ENCODE data around the gene B4GALT3.

Gene B4GALT3

DNA sequence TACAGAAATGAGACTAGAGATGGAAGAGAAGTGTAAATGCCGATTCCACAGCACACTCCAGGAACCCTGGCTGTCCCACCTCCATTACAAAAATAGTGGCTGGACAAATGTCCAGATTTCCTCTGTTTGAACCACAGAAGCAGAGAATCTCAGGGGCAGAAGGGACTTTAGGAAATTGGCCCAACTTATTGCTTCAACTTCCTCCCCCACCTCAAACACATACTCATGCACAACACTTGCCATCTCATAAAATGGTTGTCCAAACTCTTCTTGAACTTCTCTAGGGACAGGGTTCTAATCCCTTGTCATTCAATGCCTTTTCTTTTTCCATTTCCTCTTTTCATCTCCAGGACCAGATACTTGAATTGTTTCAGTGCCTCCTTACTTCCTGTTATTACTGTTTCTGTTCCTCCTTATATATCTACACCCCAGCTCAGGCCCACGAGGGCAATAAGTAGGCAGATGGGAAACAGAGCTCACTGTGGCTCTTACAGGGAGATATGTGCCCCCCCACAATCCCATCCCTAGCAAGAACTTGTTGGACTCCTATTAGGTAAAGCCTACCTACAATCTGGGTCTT is 8.5 kb upstream of the B4GALT3 start:
- peak; percentile 25 for DNase-seq

DNA sequence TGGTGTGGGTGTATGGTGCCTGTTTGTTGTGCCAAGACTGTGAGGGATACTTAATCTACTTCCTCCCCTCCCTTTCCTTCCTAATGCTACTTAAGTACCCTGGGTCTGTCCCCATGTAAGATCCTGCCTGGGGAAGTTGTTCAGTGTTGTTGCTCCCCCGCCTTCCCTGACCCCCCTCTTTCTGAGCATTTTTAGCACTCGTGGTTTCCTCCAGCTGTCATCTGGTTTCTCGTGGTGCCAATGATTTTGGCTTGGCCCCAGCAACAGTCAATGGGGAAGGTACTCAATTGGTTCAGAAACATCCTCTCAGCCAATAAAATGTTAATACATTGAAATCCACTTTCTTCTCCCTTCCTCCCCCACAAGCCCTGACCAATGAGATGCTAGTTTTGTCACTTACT is 8.0 kb upstream of the B4GALT3 start:
- peak; percentile 95 for DNase-seq

DNA sequence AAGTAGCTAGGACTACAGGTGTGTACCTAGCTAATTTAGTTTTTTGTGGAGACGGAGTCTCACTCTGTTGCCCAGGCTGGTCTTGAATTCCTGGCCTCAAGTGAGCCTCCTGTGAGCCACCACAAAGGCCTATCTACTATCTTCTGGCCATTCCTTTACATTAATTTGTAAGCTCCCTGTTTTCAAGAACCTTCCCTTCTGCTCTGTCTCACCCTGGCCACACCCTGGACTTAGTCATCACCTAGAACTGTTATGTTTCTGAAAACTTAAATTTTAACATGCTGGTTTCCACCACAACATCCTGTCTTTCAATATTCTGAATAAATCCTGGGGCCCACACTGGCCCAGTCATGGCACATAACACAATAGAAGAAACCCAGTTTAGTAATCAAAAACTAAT is 4.9 kb upstream of the B4GALT3 start:
- DNase-seq = peak; percentile 95

DNA sequence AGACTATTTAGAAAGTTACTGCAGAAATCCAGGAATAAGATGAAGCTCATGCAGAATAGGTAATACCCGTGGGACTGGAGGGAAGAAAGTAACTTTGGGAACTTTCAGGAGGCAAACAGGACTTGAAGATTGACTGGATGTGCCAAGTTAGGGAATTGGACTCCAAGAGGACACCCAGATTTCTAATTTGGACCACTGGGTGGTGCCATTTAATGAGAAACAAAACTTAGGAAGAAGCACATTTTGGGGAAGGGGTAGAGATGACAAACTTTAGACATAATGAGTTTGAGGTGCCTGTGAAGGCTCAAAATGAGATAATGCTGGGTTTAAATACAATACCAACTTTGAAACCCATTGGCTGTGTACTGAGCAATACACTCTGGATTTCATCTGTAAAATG is 3.3 kb upstream of the B4GALT3 start:
- peak; percentile 46 for DNase-seq

DNA sequence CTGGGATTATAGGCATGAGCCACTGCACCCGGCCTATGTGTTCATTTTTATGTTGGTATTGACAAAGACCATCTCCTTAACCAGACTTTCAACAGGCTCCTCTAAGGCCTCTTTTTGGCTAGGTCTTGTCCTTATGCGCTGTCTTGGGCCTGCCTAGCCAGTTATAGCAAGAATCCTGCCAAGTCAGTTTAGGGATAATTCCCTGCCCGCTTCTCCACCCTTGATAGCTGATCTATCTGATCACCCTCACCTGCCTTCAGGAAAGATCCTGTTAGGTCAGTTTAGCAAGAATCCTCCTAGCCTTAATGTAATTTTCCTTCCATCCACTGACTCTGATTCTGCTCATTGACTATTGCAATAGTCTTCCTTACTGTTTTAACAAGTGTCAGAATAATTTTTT is 2.4 kb upstream of the B4GALT3 start:
- no peak for DNase-seq

DNA sequence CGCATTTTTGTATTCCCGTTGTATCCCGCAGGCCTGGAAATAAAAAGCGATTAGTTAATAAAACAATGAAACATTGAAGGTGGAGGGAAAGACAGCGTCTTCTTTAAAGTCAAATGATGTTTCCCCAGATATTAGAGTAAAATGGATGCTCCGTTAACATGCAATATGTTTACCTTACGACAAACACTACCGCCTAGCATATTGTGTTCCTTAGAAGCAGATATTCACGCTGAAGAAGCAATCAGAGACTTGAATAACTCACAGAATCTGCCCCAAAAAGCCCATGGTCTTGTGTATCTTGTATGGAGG is 583 bp upstream of the B4GALT3 start:
- no peak for DNase-seq

DNA sequence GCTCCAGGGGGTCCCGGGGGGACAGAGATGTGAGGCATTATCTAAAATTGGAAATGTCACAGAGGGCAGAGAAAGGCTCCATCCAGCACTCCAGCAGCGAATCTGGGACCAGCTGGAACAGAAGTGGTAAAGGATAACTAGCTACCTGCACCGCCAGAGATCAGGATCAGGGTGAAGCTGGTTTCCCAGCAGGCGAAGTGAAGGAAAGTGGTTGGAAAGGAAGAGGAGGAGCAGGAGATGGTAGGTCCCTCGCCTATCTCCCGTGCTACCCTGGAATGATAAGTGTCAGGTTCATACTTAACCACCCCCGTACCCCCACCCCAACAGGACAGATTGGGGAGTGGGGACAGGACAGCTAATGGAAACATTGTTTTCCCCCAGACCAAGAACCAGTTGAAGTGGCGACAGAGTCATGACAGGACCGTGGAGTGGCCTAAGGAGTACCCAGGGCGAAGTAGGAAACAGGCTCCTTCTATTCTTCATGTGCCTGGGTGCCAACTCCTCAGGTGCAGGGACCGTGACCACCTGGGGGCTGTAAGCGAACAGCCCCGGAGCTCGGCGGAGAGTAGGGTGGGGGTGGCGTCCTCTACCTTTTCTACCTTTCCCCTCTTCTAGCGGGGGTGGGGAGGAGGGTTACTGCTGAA is 717 bp downstream of the B4GALT3 start:
- DNase-seq = no peak

DNA sequence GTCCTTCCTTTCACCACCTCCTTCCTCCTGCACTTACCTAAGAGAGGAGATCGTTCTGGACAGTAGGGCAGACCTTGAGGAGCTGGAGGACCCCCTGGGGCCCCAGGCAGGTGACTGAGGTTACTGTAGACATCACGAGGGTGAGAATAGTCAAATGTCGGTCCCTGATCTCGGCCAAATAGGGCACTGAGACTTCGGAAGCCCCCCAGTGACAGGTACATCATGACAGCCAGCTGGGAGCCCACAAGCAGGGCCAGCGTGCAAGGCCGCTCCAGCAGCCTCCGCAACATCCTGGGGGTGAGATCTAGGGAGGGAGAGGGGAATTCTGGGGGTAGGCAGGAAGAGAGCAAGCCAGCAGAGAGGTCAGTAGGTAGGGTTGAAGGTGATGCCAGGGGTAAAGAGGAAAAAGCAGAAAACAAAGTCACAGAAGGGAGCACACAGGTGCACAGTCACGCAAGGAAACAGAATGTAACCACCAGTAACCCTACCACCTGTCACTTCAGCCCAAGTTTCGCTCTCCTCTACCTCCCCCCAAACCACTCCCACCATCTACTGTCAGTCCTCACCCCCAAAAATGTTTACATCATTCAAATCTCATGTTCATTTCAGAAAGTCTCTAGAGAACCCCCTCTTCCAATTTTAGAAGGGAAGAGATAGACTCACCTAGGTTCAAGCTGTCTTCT is 1.4 kb downstream of the B4GALT3 start:
- no peak for DNase-seq

DNA sequence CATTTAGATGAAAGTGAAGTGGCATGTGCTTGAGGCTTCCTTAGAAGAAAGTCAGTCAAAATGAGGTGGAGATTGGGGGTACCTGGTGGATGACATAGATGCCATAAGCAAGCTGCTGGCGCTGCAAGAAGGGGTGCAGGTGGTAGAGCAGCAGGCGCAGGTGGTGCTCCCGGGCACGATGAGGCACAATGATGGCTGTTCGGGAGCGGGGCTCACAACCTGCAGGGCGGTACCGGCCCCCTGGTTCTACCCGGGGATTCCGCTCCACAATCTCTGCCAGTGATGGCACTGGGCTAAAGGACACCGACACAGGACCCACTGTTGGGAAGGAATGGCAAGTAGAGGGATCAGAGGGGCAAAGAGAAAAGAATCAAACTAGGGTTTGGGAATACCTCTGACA is 2.4 kb downstream of the B4GALT3 start:
- DNase-seq = no peak

DNA sequence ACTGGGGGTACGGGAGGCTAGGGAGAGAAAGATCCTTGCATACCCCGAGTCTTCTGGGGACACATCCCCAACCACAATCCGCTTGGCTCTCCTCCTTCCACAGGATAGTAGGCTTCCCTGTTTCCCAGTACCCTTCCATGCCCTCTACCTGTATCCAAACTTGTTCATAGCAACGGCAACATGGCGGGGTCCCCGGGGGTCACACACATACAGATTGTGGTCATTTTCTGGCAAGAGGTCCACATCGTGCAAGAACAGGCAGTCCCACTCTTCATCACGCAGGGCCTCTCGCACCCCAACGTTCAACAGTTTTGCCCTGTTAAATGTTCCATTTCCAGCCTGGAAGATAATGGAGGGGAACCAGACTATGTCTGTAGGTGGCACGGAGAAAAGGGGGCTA is 3.6 kb downstream of the B4GALT3 start:
- no peak for DNase-seq

DNA sequence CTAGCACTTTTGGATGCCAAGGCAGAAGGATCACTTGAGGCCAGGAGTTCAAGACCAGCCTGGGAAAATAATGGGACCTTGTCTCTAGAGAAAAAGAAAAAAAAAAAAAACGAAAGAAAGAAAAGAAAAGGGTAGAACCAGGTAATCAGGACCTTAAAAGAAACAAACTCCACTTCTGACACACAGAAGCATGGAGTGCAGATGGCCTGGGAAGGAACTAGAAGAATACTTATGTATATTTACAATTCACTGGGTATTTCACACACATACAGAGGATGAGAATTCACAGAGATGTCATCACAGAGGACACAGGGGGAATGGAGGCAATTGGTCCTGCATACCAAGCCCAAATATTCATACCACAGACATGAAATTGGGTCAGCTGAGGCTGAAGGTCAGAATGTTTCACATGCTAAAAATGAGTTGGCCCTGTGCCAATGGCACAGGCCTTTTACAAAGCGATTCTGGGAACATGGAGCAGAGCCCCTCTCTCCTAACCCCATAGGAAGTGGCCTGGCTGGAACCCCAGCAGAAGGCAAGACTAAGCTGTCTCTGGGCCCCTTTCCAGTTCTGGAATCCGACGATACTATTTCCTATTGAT is 4.4 kb downstream of the B4GALT3 start:
- DNase-seq = no peak

DNA sequence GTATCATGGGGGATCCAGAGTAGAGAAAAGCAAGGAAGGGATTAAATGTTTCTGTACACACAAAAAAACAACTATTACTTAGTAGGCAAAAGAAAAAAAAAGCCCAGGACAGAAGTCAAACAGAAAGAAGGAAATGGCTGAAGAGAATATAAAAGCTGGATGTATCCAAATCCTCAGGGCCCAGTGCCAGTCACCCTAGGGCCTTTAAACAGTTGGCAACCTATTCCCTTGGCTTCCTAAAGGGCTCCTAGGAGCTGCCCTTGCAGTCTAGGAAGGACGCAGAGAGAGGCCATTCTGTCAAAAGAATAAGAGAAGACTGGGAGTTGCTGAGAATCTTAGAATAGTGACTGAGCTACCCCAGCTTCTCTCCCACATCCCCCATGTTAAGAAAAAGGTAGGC is 5.0 kb downstream of the B4GALT3 start:
- DNase-seq = no peak

DNA sequence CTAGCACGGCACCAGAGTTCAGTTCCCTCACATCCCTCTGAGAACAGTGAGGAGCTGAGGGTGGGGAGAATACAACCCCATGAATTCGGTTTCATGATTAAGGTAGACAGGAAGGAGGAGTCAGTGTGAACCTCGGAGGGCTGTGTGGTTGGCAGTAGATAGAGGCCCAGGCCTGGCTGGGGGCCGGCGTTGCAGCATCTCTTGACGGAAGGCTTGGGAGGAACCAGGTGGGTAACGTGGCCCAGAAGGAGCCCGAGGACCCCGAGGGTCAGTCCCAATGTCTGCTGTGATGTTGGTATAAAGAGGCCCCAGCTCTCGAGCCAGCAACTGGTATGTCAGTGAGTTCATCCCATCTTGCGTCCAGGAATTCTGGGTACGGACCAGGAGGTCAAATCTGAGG is 5.6 kb downstream of the B4GALT3 start:
- DNase-seq = no peak

DNA sequence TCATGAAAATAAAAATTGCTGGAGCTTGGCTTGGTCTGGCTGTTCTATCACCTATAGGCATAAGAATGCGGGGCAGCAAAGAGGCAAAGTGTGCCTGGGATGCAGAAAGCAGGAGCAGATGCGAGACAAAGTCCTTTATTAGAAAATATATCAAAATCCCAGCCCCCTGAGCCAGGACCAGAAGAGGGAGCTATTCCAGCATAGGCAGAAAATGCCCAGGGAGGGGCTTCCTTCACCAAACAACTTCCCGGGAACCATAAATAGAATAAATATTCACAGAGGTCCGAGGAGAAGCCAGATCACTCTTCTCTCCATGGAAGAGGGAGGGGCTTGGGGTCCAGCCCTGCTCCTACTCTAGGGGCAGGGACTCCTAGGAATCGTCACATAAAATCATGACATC is 6.1 kb downstream of the B4GALT3 start:
- no peak for DNase-seq

DNA sequence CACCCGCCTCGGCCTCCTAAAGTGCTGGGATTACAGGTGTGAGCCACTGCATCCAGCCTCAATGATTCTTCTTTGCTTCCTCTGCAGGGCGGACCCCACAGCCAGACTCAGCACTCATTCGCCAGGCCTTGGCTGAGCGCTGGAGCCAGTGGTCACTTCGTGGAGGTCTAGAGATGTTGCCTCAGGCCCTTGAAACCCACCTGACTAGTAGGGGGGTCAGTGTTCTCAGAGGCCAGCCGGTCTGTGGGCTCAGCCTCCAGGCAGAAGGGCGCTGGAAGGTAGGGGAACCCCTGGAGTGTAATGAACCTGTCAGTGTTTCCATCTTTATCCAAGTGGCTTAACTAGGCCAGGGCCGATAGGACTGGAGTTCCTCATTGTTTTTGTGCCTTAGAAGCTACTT is 8.4 kb downstream of the B4GALT3 start:
- DNase-seq = no peak

DNA sequence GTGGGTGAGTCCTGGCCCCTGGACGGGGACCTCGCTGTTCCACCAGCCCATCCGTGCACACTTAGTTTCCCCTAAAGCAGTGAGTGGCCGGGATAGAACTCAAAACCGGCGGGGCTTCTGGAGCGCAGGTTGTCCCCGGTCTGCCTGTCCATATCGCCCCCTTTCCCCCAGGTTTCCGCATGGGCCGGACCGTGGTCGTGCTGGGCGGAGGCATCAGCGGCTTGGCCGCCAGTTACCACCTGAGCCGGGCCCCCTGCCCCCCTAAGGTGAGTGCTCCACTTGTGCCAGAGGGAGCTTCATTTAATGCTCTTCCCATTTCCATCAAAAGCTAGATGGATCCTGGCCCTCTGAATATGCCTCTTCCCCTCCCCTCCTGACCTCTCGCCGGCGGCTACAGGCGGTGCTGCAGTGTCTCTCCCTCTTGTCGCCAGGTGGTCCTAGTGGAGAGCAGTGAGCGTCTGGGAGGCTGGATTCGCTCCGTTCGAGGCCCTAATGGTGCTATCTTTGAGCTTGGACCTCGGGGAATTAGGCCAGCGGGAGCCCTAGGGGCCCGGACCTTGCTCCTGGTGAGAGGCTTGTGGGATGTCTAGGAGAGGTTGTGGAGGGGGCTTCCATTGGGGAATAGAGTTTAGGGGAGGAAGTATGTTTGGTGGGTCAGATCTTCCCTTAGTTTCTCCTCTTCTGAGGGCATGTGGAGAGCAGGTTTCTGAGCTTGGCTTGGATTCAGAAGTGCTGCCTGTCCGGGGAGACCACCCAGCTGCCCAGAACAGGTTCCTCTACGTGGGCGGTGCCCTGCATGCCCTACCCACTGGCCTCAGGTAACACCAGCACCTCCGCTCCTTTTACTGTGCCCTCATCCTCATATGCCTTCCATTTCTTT is 10.4 kb downstream of the B4GALT3 start:
- no peak for DNase-seq

DNA sequence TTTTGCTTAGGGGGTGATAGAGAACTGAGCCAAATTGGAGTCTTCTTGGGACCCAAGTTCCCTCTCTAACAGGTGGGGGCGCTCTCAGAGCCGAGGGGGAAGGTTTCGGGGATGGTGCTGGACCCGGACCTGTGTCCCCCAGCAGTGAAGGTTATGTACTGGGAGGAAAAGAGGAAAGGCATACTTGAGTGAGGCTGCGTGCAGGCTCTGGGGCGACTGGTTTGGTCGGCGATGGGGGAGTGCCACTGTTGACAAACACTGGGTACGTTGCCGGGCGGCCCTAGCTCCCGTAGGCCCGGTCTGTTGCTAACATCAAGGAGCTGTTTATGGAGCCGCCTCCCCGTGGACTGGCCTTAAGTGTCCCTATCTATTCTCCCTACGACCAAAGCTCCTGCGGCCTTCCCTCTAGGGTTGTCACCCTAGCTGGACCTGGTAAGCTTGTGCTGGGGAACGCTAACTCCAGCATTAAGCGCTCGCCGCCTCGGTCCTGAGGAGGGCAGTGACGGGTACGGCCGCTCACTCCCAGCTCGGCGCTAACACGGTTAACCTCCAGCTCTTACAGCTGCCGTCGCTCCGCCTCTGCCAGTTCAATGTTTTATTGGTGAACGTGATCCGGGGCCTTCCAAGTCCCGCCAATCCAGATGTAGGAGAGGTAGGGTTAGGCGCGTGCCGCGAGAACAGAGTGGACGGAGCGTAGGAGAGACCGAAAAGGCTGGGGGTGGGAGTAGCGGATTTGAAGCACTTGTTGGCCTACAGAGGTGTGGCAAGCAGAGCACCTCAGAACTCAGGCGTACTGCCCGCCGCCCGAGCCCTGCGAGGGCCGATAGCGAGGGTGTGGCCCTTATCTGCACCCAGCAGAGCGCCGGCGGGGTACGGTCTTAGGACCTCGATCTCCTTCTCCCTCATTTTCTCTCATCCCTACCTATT is 11.3 kb downstream of the B4GALT3 start, which contains the start of gene PPOX:
PPOX (plus strand) TSS at position 685 of the 927 bp plus-strand sequence. CDS start 422 bp downstream, outside the sequence.
- peak; percentile 98 for DNase-seq

DNA sequence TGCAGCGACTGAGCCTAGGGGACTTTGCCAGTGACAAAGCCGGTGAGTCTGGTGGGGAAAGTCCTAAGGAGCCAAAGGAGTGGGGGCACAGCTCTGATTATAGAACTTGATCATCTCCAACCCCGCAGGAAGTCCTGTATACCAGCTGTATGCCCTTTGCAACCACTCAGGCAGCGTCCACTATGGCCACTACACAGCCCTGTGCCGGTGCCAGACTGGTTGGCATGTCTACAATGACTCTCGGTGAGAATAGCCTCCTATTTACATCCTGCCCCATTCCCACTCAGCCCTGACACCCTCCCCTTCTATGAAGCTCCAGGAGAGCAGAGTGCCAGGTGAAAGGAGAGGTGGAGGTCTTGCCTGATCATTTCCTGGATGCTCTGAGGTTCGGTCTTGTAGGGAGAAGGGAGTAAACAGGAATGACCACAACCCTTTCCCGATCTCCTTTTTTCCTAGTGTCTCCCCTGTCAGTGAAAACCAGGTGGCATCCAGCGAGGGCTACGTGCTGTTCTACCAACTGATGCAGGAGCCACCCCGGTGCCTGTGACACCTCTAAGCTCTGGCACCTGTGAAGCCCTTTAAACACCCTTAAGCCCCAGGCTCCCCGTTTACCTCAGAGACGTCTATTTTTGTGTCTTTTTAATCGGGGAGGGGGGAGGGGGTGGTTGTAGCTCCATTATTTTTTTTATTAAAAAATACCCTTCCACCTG is 12.3 kb downstream of the B4GALT3 start:
- no peak for DNase-seq

DNA sequence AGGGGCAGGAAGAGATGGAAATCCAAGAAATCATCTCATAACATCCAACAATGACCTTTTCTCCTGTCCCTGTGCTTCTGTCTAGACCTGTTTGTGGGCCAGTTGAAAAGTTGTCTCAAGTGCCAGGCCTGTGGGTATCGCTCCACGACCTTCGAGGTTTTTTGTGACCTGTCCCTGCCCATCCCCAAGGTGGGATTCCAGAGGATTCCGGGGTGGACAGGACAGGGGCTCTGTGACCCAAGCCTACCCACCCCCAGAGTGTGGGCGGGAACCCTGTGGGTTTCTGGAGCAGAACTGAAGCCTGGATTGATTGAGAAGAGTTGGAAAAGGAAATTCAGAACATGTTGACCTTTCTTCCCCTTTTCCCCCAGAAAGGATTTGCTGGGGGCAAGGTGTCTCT is 13.5 kb downstream of the B4GALT3 start:
- DNase-seq = no peak

DNA sequence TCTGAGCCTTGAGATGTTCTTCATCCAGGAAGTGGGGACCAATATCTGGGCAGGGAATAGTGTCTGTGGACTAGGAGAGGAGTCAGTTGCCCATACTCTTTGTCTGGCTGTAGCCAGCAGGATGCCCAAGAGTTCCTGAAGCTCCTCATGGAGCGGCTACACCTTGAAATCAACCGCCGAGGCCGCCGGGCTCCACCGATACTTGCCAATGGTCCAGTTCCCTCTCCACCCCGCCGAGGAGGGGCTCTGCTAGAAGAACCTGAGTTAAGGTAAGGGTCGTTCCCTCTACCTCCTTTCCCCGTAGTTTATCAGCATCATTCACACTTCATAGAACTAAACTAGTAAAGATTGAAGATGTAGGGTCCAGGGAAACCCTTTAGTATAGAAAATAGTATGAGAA is 14.5 kb downstream of the B4GALT3 start:
- DNase-seq = no peak

DNA sequence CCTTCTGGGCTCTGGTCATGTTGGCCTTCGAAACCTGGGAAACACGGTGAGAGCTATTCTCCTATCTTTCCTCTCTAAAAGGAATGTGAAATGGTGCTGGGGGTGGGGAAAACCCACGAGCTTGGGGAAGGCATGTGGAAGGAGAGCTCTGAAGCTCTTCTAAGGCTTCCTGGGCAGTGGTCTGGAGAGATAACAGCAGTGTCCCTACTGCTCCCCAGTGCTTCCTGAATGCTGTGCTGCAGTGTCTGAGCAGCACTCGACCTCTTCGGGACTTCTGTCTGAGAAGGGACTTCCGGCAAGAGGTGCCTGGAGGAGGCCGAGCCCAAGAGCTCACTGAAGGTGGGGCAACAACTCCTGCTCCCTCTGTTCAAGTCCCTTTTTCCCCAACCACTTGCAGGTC is 15.3 kb downstream of the B4GALT3 start:
- DNase-seq = no peak

Data from CD4-positive, alpha-beta T cell treated with Interleukin-4 for 4 hours (primary cell).